ENCODE measurements around the gene ELL2. TPM values are rescaled to one million over a fixed set of nuclear protein-coding genes. Genes with fewer than 3 reads are reported as not detected.

ELL2 gene
- total and polyA plus RNA-seq, 11 donors: 6.7 to 74.5 (median 31.1) TPM

DNA sequence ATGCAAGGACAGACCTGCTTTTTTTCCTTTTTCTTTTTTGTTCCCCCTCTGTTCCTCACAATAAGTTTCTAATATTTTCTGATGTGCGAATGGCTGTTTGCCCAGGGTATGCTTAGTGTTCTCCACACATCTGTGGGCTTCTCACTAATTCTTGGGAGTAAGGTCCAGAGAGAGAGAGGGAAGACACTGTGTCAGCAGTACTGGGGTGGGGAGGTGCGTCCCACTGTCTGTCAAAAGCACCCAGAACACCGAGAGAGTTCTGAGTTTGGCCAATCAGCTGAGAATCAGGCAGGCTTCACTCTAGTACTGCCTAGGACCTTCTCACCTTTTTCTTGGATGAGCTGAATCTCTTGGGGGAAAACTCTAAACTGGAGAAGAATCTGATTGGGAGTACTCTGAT, 61.8 kb downstream of the ELL2 start:
- 64 to 73% (median 70%) methylated on average over 3 of the region's 3 CpGs for WGBS, 4 donors
- ATAC-seq: peak in 3 of 4 donors; percentile 23 to 46 (median 35)
- intact Hi-C loops (cut with DNase I): loop anchor here in 5 of 10 donors (5.0 to 10.0 kb wide), 2 partner anchors 62 to 435 kb away; partner anchors contain the start of gene ELL2 (in 2 of the 5)
- DNase-seq: no peak
- no peaks in the 10 kb centered on the region for H3K9me3 ChIP-seq
- H3K27ac ChIP-seq: peak overlapping the region in 10 of 12 donors; percentile 4 to 53 (median 30)
- no peak overlapping the region for H3K4me3 ChIP-seq
- no peak for TF ChIP-seq POLR2A (IDR thresholded peaks at IDR 0.05)
- TF ChIP-seq, protein P1, sequence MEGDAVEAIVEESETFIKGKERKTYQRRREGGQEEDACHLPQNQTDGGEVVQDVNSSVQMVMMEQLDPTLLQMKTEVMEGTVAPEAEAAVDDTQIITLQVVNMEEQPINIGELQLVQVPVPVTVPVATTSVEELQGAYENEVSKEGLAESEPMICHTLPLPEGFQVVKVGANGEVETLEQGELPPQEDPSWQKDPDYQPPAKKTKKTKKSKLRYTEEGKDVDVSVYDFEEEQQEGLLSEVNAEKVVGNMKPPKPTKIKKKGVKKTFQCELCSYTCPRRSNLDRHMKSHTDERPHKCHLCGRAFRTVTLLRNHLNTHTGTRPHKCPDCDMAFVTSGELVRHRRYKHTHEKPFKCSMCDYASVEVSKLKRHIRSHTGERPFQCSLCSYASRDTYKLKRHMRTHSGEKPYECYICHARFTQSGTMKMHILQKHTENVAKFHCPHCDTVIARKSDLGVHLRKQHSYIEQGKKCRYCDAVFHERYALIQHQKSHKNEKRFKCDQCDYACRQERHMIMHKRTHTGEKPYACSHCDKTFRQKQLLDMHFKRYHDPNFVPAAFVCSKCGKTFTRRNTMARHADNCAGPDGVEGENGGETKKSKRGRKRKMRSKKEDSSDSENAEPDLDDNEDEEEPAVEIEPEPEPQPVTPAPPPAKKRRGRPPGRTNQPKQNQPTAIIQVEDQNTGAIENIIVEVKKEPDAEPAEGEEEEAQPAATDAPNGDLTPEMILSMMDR (IDR thresholded peaks at IDR 0.05): no peak
- peaks cover 0 to 34% (median 13%) of the 10 kb centered on the region in 12 donors for H3K4me1 ChIP-seq
- peaks cover 0 to 65% (median 41%) of the 10 kb centered on the region in 9 donors for H3K36me3 ChIP-seq
- H3K27me3 ChIP-seq: no peaks in the 10 kb centered on the region

DNA sequence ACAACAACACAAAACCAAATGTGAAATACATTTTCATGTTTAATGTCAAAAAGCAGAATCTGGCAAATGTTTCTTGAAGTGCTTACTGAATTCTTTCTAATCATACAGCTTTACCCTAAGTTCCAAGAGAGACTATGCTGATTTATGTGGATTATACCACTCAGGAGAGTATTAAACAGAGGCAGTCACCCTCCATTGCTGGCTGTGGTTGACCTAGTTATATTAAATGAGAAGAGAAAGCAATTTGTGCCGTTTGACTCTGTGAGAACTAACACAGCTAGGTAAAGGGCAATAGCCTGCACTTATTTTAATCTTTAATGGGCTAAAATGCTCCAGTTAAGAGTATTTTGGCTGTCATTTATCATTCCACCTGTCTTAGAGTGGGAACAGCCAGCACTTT, 62.6 kb downstream of the ELL2 start:
- WGBS, 4 donors: 42 to 57% (median 50%) methylated on average over 1 of the region's 1 CpG
- ATAC-seq (no peak), DNase-seq (no peak)
- intact Hi-C loops (cut with DNase I): loop anchor here in 5 of 10 donors (5.0 to 10.0 kb wide), 2 partner anchors 63 to 436 kb away; partner anchors contain the start of gene ELL2 (in 2 of the 5)
- H3K27ac ChIP-seq: no peak overlapping the region
- peaks cover 0 to 72% (median 43%) of the 10 kb centered on the region in 9 donors for H3K36me3 ChIP-seq
- peaks cover 0 to 37% (median 13%) of the 10 kb centered on the region in 12 donors for H3K4me1 ChIP-seq
- TF ChIP-seq, protein P1 (IDR thresholded peaks at IDR 0.05): no peak
- no peak for TF ChIP-seq POLR2A (IDR thresholded peaks at IDR 0.05)
- H3K27me3 ChIP-seq: no peaks in the 10 kb centered on the region
- H3K9me3 ChIP-seq: no peaks in the 10 kb centered on the region
- H3K4me3 ChIP-seq: no peak overlapping the region

DNA sequence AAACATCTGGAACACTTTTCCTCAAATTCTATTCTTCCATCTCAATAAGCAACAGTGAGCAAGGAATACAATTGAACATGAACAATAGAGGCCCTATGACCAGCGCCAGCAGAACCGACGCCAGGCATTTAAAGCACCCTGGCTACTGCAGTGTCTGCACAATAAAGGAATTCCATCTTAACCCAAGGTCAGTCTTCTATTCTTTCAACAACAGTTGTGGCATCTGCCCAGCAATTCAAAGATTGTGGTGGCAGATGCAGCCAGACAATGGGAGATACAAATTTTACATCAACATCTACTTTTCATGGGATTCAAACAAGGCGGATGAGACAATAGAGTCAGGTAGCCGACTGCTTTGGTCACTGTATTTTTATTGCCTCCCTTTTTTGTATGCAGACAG, 65.9 kb downstream of the ELL2 start:
- Histone ChIP-seq H3K4me3 (no peak overlapping the region), H3K4me1 (peaks cover 0 to 37% (median 12%) of the 10 kb centered on the region in 12 donors), H3K9me3 (no peaks in the 10 kb centered on the region), H3K36me3 (peaks cover 0 to 97% (median 52%) of the 10 kb centered on the region in 9 donors), H3K27ac (peak overlapping the region in 1 of 12 donors; percentile 13), H3K27me3 (no peaks in the 10 kb centered on the region)
- intact Hi-C loops (cut with DNase I): loop anchor here in 5 of 10 donors (2.0 to 10.0 kb wide), 3 partner anchors 67 to 439 kb away; partner anchors contain the start of gene ELL2 (in 2 of the 5)
- DNase-seq (peak in 1 of 5 donors; percentile 33), ATAC-seq (peak; percentile 51 to 62 (median 56))
- TF ChIP-seq, protein P1 (IDR thresholded peaks at IDR 0.05): no peak
- TF ChIP-seq POLR2A (IDR thresholded peaks at IDR 0.05): no peak
- WGBS, 4 donors: 47 to 62% (median 58%) methylated on average over 5 of the region's 5 CpGs

DNA sequence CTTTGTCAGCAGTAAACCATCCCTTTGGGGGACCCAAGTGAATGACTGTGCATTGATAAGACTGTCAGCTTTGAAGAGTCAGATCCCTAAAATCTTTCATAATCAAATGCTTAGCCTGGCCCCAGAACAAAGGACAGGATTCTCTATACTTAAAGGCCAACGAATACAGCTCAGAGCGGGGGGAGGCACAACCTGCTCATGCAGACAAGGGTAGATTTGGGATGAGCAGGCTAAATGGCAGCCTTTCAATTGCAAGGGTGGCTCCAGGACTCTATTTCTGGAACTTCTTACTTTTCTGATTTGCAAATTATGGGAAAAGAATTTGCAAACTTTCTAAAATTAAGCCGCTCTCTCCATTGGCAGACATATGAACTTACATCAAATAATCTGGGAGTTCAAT, 66.4 kb downstream of the ELL2 start:
- Histone ChIP-seq H3K4me3 (no peak overlapping the region), H3K36me3 (peaks cover 0 to 97% (median 53%) of the 10 kb centered on the region in 9 donors), H3K4me1 (peaks cover 0 to 33% (median 10%) of the 10 kb centered on the region in 12 donors), H3K27me3 (no peaks in the 10 kb centered on the region), H3K9me3 (no peaks in the 10 kb centered on the region), H3K27ac (peak overlapping the region in 1 of 12 donors; percentile 13)
- ATAC-seq (no peak), DNase-seq (no peak)
- intact Hi-C loops (cut with DNase I): loop anchor here in 5 of 10 donors (5.0 to 10.0 kb wide), 2 partner anchors 67 to 440 kb away; partner anchors contain the start of gene ELL2 (in 2 of the 5)
- no peak for TF ChIP-seq POLR2A (IDR thresholded peaks at IDR 0.05)
- TF ChIP-seq, protein P1 (IDR thresholded peaks at IDR 0.05): no peak
- WGBS, 4 donors: 75 to 82% (median 78%) methylated on average over 3 of the region's 3 CpGs

Data from heart left ventricle (tissue), 16 donors.